HEK293T (cell line): ENCODE results near the gene ATP6V1E1.

Experiments used
- CTCF ChIA-PET: fragments of 350-600 bp; formaldehyde crosslinking; extraction: SDS; loops from one replicate; lab custom pipeline; 2021; ENCODE audit warnings: antibody characterized with exemption, inconsistent platforms; lab: Yijun Ruan, JAX
- POLR2A ChIA-PET: fragments of 350-600 bp; formaldehyde crosslinking; extraction: SDS; loops from one replicate; lab custom pipeline; 2020; ENCODE audit warnings: antibody characterized with exemption, inconsistent platforms; lab: Yijun Ruan, JAX
- DNase-seq: peaks from one replicate; pipeline ENCODE4 v3.0.0; 2012; ENCODE audit warnings: mixed read lengths; ENCODE audit errors: extremely low spot score
- ARNT ChIP-seq: fragments of 450-650 bp; IDR thresholded peaks from 2 replicates; pipeline ENCODE4 v1.6.1; 2017; ENCODE audit warnings: mild to moderate bottlenecking
- BHLHE40 ChIP-seq: fragments of 450-650 bp; IDR thresholded peaks from 2 replicates; pipeline ENCODE4 v1.6.1; 2016; ENCODE audit warnings: mild to moderate bottlenecking, moderate library complexity, borderline replicate concordance
- CTBP1 ChIP-seq: fragments of 450-650 bp; IDR thresholded peaks from 2 replicates; pipeline ENCODE4 v1.6.1; 2016; ENCODE audit warnings: borderline replicate concordance
- ELF4 ChIP-seq: fragments of 450-650 bp; IDR thresholded peaks from 2 replicates; pipeline ENCODE4 v1.6.1; 2017; ENCODE audit warnings: antibody characterized with exemption
- FOXA1 ChIP-seq: fragments of 450-650 bp; IDR thresholded peaks from 2 replicates; pipeline ENCODE4 v1.6.1; 2016; ENCODE audit warnings: mild to moderate bottlenecking
- FOXK2 ChIP-seq: fragments of 450-650 bp; IDR thresholded peaks from 2 replicates; pipeline ENCODE4 v1.6.1; 2016; ENCODE audit warnings: mild to moderate bottlenecking
- FOXM1 ChIP-seq: fragments of 450-650 bp; IDR thresholded peaks from 2 replicates; pipeline ENCODE4 v1.6.1; 2017; ENCODE audit warnings: mild to moderate bottlenecking, borderline replicate concordance
- HDGF ChIP-seq: fragments of 450-650 bp; IDR thresholded peaks from 2 replicates; pipeline ENCODE4 v1.6.1; 2017; ENCODE audit warnings: antibody characterized with exemption, borderline replicate concordance
- L3MBTL2 ChIP-seq: fragments of 450-650 bp; conservative IDR thresholded peaks from 2 replicates; pipeline ENCODE4 v1.6.1; 2016; ENCODE audit warnings: mild to moderate bottlenecking
- LEF1 ChIP-seq: fragments of 450-650 bp; IDR thresholded peaks from 2 replicates; pipeline ENCODE4 v1.6.1; 2017; ENCODE audit warnings: mild to moderate bottlenecking, borderline replicate concordance
- NFRKB ChIP-seq: fragments of 450-650 bp; IDR thresholded peaks from 2 replicates; pipeline ENCODE4 v1.6.1; 2016; ENCODE audit warnings: mild to moderate bottlenecking, moderate library complexity
- SP1 ChIP-seq: fragments of 450-650 bp; IDR thresholded peaks from 2 replicates; pipeline ENCODE4 v1.6.1; 2017
- SUZ12 ChIP-seq: fragments of 450-650 bp; IDR thresholded peaks from 2 replicates; pipeline ENCODE4 v1.6.1; 2016; ENCODE audit warnings: mild to moderate bottlenecking
- TARDBP ChIP-seq: fragments of 450-650 bp; IDR thresholded peaks from 2 replicates; pipeline ENCODE4 v1.6.1; 2016
- ZNF384 ChIP-seq: fragments of 450-650 bp; IDR thresholded peaks from 2 replicates; pipeline ENCODE4 v1.6.1; 2016
- TF ChIP-seq, protein P1 (sequence below): fragments of 450-650 bp; IDR thresholded peaks from 2 replicates; pipeline ENCODE4 v1.6.1; 2016

ATP6V1E1 gene

DNA sequence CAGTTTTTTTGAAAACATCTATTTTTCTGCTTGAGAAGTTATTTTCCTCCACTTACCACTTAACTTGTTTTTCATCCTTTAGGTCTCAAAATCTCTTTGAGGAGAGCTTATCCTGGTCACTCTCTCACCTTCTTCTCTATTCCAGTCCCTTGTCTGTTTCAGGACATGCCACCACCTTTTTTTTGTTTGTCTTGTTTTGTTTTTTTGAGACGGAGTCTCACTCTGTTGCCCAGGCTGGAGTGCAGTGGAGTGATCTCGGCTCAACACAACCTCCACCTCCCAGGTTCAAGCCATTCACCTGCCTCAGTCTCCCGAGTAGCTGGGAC lies 5.4 kb upstream of the ATP6V1E1 start:
- no peak for DNase-seq
- ChIA-PET CTCF (no interaction called here), POLR2A (no interaction called here)
- TF ChIP-seq ZNF384 (no peak), BHLHE40 (no peak), HDGF (no peak), SUZ12 (no peak), ARNT (no peak), LEF1 (no peak), FOXA1 (no peak), FOXK2 (no peak), SP1 (no peak), FOXM1 (no peak), TARDBP (no peak), CTBP1 (no peak), L3MBTL2 (no peak), NFRKB (no peak), ELF4 (no peak)
- TF ChIP-seq, protein P1, sequence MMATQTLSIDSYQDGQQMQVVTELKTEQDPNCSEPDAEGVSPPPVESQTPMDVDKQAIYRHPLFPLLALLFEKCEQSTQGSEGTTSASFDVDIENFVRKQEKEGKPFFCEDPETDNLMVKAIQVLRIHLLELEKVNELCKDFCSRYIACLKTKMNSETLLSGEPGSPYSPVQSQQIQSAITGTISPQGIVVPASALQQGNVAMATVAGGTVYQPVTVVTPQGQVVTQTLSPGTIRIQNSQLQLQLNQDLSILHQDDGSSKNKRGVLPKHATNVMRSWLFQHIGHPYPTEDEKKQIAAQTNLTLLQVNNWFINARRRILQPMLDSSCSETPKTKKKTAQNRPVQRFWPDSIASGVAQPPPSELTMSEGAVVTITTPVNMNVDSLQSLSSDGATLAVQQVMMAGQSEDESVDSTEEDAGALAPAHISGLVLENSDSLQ: no peak

GRCh38 chr22:17633217-17633997 lies 4.9 kb upstream of the ATP6V1E1 start:
- CTCF ChIA-PET: no interaction called here
- DNase-seq: no peak
- POLR2A ChIA-PET: no interaction called here
- no peak for TF ChIP-seq NFRKB
- TF ChIP-seq HDGF: no peak
- no peak for TF ChIP-seq L3MBTL2
- no peak for TF ChIP-seq SP1
- no peak for TF ChIP-seq FOXK2

- TF ChIP-seq TARDBP (no peak), NFRKB (no peak), ELF4 (no peak), CTBP1 (no peak), FOXA1 (no peak), ARNT (no peak), SUZ12 (no peak), BHLHE40 (no peak), SP1 (no peak), LEF1 (no peak)
- TF ChIP-seq, protein P1: no peak
- ChIA-PET POLR2A (no interaction called here), CTCF (no interaction called here)
- DNase-seq: no peak
These were observed 2.6 kb upstream of the ATP6V1E1 start for GRCh38 chr22:17631076-17631565.

DNA sequence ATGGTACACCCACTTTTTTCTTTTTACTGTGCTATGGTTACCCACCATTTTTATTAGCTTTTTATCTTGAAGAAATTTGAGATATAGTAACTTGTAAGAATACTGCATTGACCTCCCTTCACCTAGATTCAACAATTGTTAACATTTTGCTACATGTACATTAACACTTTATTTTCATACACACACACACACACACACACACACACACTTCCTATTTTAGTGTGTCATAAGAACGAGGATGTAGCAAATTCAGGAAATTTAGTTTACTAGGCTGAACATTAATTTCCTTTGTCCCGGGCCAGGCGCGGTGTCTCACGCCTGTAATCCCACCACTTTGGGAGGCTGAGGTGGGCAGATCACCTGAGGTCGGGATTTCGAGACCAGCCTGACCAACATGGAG lies 1.1 kb upstream of the ATP6V1E1 start:
- no peak for DNase-seq
- CTCF ChIA-PET: interaction anchor here (0.6 kb wide), 1 partner anchor 364 kb away, joined by 3 read pairs; no protein-coding TSS in a partner anchor
- POLR2A ChIA-PET: interaction anchor here (1.6 kb wide), 1 partner anchor 9 kb away, joined by 6 read pairs; the partner anchor contains the start of gene BCL2L13
- TF ChIP-seq SUZ12: no peak
- TF ChIP-seq HDGF: no peak
- TF ChIP-seq TARDBP: no peak
- TF ChIP-seq ARNT: no peak

DNA sequence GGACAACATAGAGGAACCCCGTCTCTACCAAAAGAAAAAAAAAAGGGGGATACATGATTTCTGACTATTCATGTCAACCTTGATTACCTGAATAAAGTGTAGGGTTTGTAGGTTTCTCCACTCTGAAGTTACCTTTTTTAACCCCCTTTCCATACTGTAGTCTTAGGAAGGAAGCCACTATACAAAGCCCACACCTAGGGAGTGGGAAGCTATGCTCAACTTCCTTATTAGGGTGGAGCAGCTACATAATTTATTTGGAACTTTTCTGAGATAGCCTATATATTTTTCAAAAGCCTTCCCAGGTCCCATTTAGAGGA lies 582 bp upstream of the ATP6V1E1 start:
- ChIA-PET POLR2A (interaction anchor here (1.6 kb wide), 1 partner anchor 10 kb away, joined by 6 read pairs; the partner anchor contains the start of gene BCL2L13), CTCF (interaction anchor here (0.6 kb wide), 1 partner anchor 364 kb away, joined by 3 read pairs; no protein-coding TSS in a partner anchor)
- TF ChIP-seq NFRKB (no peak), TARDBP (no peak), HDGF (no peak), ZNF384 (no peak), FOXA1 (no peak), CTBP1 (no peak), FOXM1 (no peak), SP1 (no peak), SUZ12 (no peak), L3MBTL2 (no peak), ELF4 (no peak), ARNT (no peak), LEF1 (no peak), BHLHE40 (no peak), FOXK2 (no peak)
- TF ChIP-seq, protein P1: no peak
- no peak for DNase-seq

- ChIA-PET POLR2A (no interaction called here), CTCF (no interaction called here)
- no peak for DNase-seq
- TF ChIP-seq TARDBP: no peak
- no peak for TF ChIP-seq L3MBTL2
- no peak for TF ChIP-seq NFRKB
- TF ChIP-seq SUZ12: no peak
- TF ChIP-seq, protein P1: no peak
- no peak for TF ChIP-seq LEF1
- no peak for TF ChIP-seq ZNF384
- TF ChIP-seq SP1: no peak
- TF ChIP-seq ARNT: no peak
- TF ChIP-seq FOXA1: no peak
- TF ChIP-seq FOXM1: no peak
- TF ChIP-seq FOXK2: no peak
- no peak for TF ChIP-seq BHLHE40
- TF ChIP-seq HDGF: no peak
These were observed 566 bp downstream of the ATP6V1E1 start for GRCh38 chr22:17627961-17628405.
